Bronchial epithelial cell (primary cell): ENCODE data around the gene KLHL40. TPM values are rescaled to one million over a fixed set of nuclear protein-coding genes. Genes with fewer than 3 reads are reported as not detected.

Experiments
- DNase-seq: peaks from one replicate; pipeline ENCODE4 v3.0.0-alpha.2; 2010; ENCODE audit warnings: low read depth
- FAIRE-seq: peaks from 2 replicates; lab custom pipeline; 2011; peaks lifted over from hg19 to GRCh38; lab: Jason Lieb, UNC
- H3K27me3 ChIP-seq: 2 replicates; pipeline ENCODE4 v1.5.1; 2011; ENCODE audit warnings: low read length; ENCODE audit not compliant: control insufficient read depth, insufficient read depth
- H3K36me3 ChIP-seq: 2 replicates; pipeline ENCODE4 v1.5.1; 2011; ENCODE audit warnings: low read length; ENCODE audit not compliant: control insufficient read depth, insufficient read depth
- H3K4me3 ChIP-seq: 2 replicates; pipeline ENCODE4 v1.5.1; 2011; ENCODE audit warnings: mild to moderate bottlenecking, low read depth, low read length, control low read depth
- CTCF ChIP-seq: IDR thresholded peaks from 2 replicates; pipeline ENCODE4 v1.5.1; 2011; ENCODE audit warnings: mild to moderate bottlenecking, moderate library complexity, low read length, control low read depth, inconsistent platforms; ENCODE audit not compliant: insufficient read depth, severe bottlenecking
- total RNA-seq: library from RNA; depleted of rRNA; stranded (reverse); fragments of >200 nt; gene quantifications from 2 replicates; pipeline ENCODE4 v1.2.1, GENCODE V29; 2014

The KLHL40 gene
- total RNA-seq, 1 donor from 2014 or later = not detected

GRCh38 chr3:42668793-42669217 lies 16.5 kb upstream of the KLHL40 start:
- Histone ChIP-seq H3K27me3 (no peaks in the 10 kb centered on the region), H3K4me3 (no peak overlapping the region), H3K36me3 (no peaks in the 10 kb centered on the region)
- DNase-seq (peak; percentile 44), FAIRE-seq (peak; percentile 86)
- TF ChIP-seq CTCF = no peak

GRCh38 chr3:42670051-42670576 lies 15.2 kb upstream of the KLHL40 start:
- FAIRE-seq = peak; percentile 82

GRCh38 chr3:42670670-42671069 lies 14.7 kb upstream of the KLHL40 start:
- H3K36me3 ChIP-seq = no peaks in the 10 kb centered on the region
- no peaks in the 10 kb centered on the region for H3K27me3 ChIP-seq
- H3K4me3 ChIP-seq = no peak overlapping the region
- FAIRE-seq (no peak), DNase-seq (no peak)
- TF ChIP-seq CTCF = no peak

More at GRCh38 chr3:42670051-42670576, 15.2 kb upstream of the KLHL40 start:
- no peak for DNase-seq
- Histone ChIP-seq H3K36me3 (no peaks in the 10 kb centered on the region), H3K4me3 (no peak overlapping the region), H3K27me3 (no peaks in the 10 kb centered on the region)
- no peak for TF ChIP-seq CTCF

- no peak for FAIRE-seq
- DNase-seq = no peak
- H3K27me3 ChIP-seq = no peaks in the 10 kb centered on the region
- H3K4me3 ChIP-seq = no peak overlapping the region
- H3K36me3 ChIP-seq = no peaks in the 10 kb centered on the region
- TF ChIP-seq CTCF = no peak
Observed at GRCh38 chr3:42672515-42672914, 12.8 kb upstream of the KLHL40 start.

GRCh38 chr3:42673082-42673481 lies 12.3 kb upstream of the KLHL40 start:
- FAIRE-seq (no peak), DNase-seq (no peak)
- TF ChIP-seq CTCF = no peak
- H3K4me3 ChIP-seq = no peak overlapping the region
- H3K36me3 ChIP-seq = no peaks in the 10 kb centered on the region
- no peaks in the 10 kb centered on the region for H3K27me3 ChIP-seq

GRCh38 chr3:42674146-42674545 lies 11.2 kb upstream of the KLHL40 start:
- no peak for TF ChIP-seq CTCF
- Histone ChIP-seq H3K36me3 (no peaks in the 10 kb centered on the region), H3K4me3 (no peak overlapping the region), H3K27me3 (no peaks in the 10 kb centered on the region)
- no peak for DNase-seq
- FAIRE-seq = no peak
